ENCODE measurements around the gene CLDN5. TPM values are rescaled to one million over a fixed set of nuclear protein-coding genes. Genes with fewer than 3 reads are reported as not detected.

CLDN5 gene
- polyA plus RNA-seq, 1 donor from 2014 or later: 0.66 TPM

DNA sequence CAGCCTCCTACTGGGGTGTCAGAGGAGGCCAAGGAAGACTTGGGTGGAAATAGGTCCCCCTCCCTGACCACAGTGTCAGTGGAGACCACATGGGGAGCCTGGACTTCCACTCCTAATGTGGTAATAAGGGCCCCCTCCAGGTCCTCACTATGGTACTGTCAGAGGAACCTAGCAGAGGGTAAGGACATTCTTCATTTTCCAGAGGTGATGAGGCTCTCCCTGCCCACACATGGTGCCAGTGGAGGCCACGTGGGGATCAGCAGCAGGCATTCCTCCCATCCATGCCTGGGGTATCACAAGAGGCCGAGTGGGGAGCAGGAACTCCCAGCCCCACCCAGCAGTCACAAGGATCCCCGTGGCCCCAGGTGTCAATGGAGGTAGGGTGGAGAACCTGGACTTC, 6.5 kb upstream of the CLDN5 start:
- Histone ChIP-seq H3K27me3 (ENCODE audit: insufficient read depth, low read depth, low read length) (peaks cover 3% of the 10 kb centered on the region), H2AFZ (ENCODE audit: low read depth, low read length) (no peak overlapping the region), H3K79me2 (replicated peaks; ENCODE audit: insufficient read depth, low read length) (no peaks in the 10 kb centered on the region), H3K4me2 (ENCODE audit: low read length) (no peak overlapping the region), H3K9me2 (ENCODE audit: insufficient read depth, low read length) (no peaks in the 10 kb centered on the region), H3F3A (ENCODE audit: insufficient read depth, low read length, poor library complexity, severe bottlenecking) (no peaks in the 10 kb centered on the region), H3K9me3 (ENCODE audit: low read length) (no peaks in the 10 kb centered on the region), H3K27ac (ENCODE audit: low read length) (no peak overlapping the region), H3K36me3 (ENCODE audit: insufficient read depth, low read length) (no peaks in the 10 kb centered on the region), H3K9ac (ENCODE audit: low read length) (no peak overlapping the region), H4K20me1 (ENCODE audit: insufficient read depth) (no peaks in the 10 kb centered on the region), H3K4me3 (ENCODE audit: low read length) (no peak overlapping the region)
- TF ChIP-seq TAF1 (IDR thresholded peaks at IDR 0.05; ENCODE audit: low read depth) (no peak), EZH2 (IDR thresholded peaks at IDR 0.05; ENCODE audit: borderline replicate concordance, insufficient read depth, low read length, poor library complexity, severe bottlenecking) (no peak), CTCF (IDR thresholded peaks at IDR 0.05; ENCODE audit: poor library complexity, severe bottlenecking) (no peak), SMC3 (conservative IDR thresholded peaks at IDR 0.05; ENCODE audit: poor library complexity) (no peak), POLR2AphosphoS5 (IDR thresholded peaks at IDR 0.05) (no peak), MXI1 (conservative IDR thresholded peaks at IDR 0.05; ENCODE audit: poor library complexity, severe bottlenecking) (no peak), REST (IDR thresholded peaks at IDR 0.05; ENCODE audit: borderline replicate concordance) (no peak), RAD21 (conservative IDR thresholded peaks at IDR 0.05) (no peak), EP300 (conservative IDR thresholded peaks at IDR 0.05; ENCODE audit: poor library complexity, severe bottlenecking) (no peak)

GRCh38 chr22:19529811-19530210, 5.6 kb upstream of the CLDN5 start:
- Histone ChIP-seq H3K9ac (ENCODE audit: low read length) (no peak overlapping the region), H3K79me2 (replicated peaks; ENCODE audit: insufficient read depth, low read length) (no peaks in the 10 kb centered on the region), H3K27me3 (ENCODE audit: insufficient read depth, low read depth, low read length) (peaks cover 12% of the 10 kb centered on the region), H2AFZ (ENCODE audit: low read depth, low read length) (no peak overlapping the region), H3K9me3 (ENCODE audit: low read length) (no peaks in the 10 kb centered on the region), H3K9me2 (ENCODE audit: insufficient read depth, low read length) (no peaks in the 10 kb centered on the region), H3K36me3 (ENCODE audit: insufficient read depth, low read length) (no peaks in the 10 kb centered on the region), H3F3A (ENCODE audit: insufficient read depth, low read length, poor library complexity, severe bottlenecking) (no peaks in the 10 kb centered on the region), H3K27ac (ENCODE audit: low read length) (no peak overlapping the region), H3K4me3 (ENCODE audit: low read length) (no peak overlapping the region), H3K4me2 (ENCODE audit: low read length) (no peak overlapping the region), H4K20me1 (ENCODE audit: insufficient read depth) (no peaks in the 10 kb centered on the region)
- TF ChIP-seq CTCF (IDR thresholded peaks at IDR 0.05; ENCODE audit: poor library complexity, severe bottlenecking) (no peak), SMC3 (conservative IDR thresholded peaks at IDR 0.05; ENCODE audit: poor library complexity) (no peak), EP300 (conservative IDR thresholded peaks at IDR 0.05; ENCODE audit: poor library complexity, severe bottlenecking) (no peak), MXI1 (conservative IDR thresholded peaks at IDR 0.05; ENCODE audit: poor library complexity, severe bottlenecking) (no peak), EZH2 (IDR thresholded peaks at IDR 0.05; ENCODE audit: borderline replicate concordance, insufficient read depth, low read length, poor library complexity, severe bottlenecking) (no peak), POLR2AphosphoS5 (IDR thresholded peaks at IDR 0.05) (no peak), RAD21 (conservative IDR thresholded peaks at IDR 0.05) (no peak)
